Measurements from ENCODE around the gene SYT3. TPM values are rescaled to one million over a fixed set of nuclear protein-coding genes. Genes with fewer than 3 reads are reported as not detected.

The SYT3 gene
- total RNA-seq, 1 experiment from 2014 or later = 0.18 TPM

- CTCF ChIA-PET = no interaction called here
- intact Hi-C loops (cut with micrococcal nuclease) = no loop called here
These were observed 9.0 kb upstream of the SYT3 start for GRCh38 chr19:50648659-50649058.

GRCh38 chr19:50647879-50648615, 8.4 kb upstream of the SYT3 start:
- no peaks in the 10 kb centered on the region for H3K4me1 ChIP-seq (ENCODE audit: insufficient read depth, low read length)
- H3K27me3 ChIP-seq (ENCODE audit: low read length) = peaks cover 31% of the 10 kb centered on the region; the same call in 1 of the 2 replicates
- no peak for DNase-seq
- ATAC-seq = no peak
- no peak overlapping the region for H3K9ac ChIP-seq (ENCODE audit: low read length)
- no peaks in the 10 kb centered on the region for H3F3A ChIP-seq (ENCODE audit: low read length, unreplicated experiment)
- no peaks in the 10 kb centered on the region for H4K20me1 ChIP-seq (ENCODE audit: low read length)
- no peaks in the 10 kb centered on the region for H3K9me3 ChIP-seq (ENCODE audit: low read length)
- no peak overlapping the region for H3K4me3 ChIP-seq (ENCODE audit: low read length)
- intact Hi-C loops (cut with micrococcal nuclease) = no loop called here
- BruUV-seq (replicated peaks) = no TSS peak
- POLR2A ChIA-PET (ENCODE audit: unreplicated experiment) = no interaction called here
- H2AFZ ChIP-seq (ENCODE audit: low read length) = no peak overlapping the region
- no peaks in the 10 kb centered on the region for H3K36me3 ChIP-seq (ENCODE audit: low read depth, low read length)
- CTCF ChIA-PET = no interaction called here
- H3K79me2 ChIP-seq (ENCODE audit: low read length) = no peaks in the 10 kb centered on the region
- no peak overlapping the region for H3K4me2 ChIP-seq (ENCODE audit: low read length)
- no peak for TF ChIP-seq CTCF (conservative IDR thresholded peaks at IDR 0.05; ENCODE audit: low read depth, low read length)
- H3K27ac ChIP-seq (ENCODE audit: low read length) = no peak overlapping the region
- H3K9me2 ChIP-seq (replicated peaks; ENCODE audit: low read length) = no peaks in the 10 kb centered on the region

More at GRCh38 chr19:50648659-50649058, 9.0 kb upstream of the SYT3 start:
- Histone ChIP-seq H4K20me1 (ENCODE audit: low read length) (no peaks in the 10 kb centered on the region), H2AFZ (ENCODE audit: low read length) (no peak overlapping the region), H3K79me2 (ENCODE audit: low read length) (no peaks in the 10 kb centered on the region), H3K9me2 (replicated peaks; ENCODE audit: low read length) (no peaks in the 10 kb centered on the region), H3K4me3 (ENCODE audit: low read length) (no peak overlapping the region), H3K4me1 (ENCODE audit: insufficient read depth, low read length) (no peaks in the 10 kb centered on the region), H3K27ac (ENCODE audit: low read length) (no peak overlapping the region), H3K27me3 (ENCODE audit: low read length) (peaks cover 32% of the 10 kb centered on the region; the same call in 1 of the 2 replicates), H3K9ac (ENCODE audit: low read length) (no peak overlapping the region), H3K4me2 (ENCODE audit: low read length) (no peak overlapping the region), H3K36me3 (ENCODE audit: low read depth, low read length) (no peaks in the 10 kb centered on the region), H3K9me3 (ENCODE audit: low read length) (no peaks in the 10 kb centered on the region), H3F3A (ENCODE audit: low read length, unreplicated experiment) (no peaks in the 10 kb centered on the region)
- POLR2A ChIA-PET (ENCODE audit: unreplicated experiment) = no interaction called here
- DNase-seq = no peak
- no TSS peak for BruUV-seq (replicated peaks)
- ATAC-seq = no peak
- TF ChIP-seq CTCF (conservative IDR thresholded peaks at IDR 0.05; ENCODE audit: low read depth, low read length) = no peak
- TF ChIP-seq EZH2 (IDR thresholded peaks at IDR 0.05; ENCODE audit: low read length, unreplicated experiment) = no peak
- TF ChIP-seq EZH2phosphoT487 (IDR thresholded peaks at IDR 0.05; ENCODE audit: borderline replicate concordance, low read length) = no peak

GRCh38 chr19:50646074-50646807, 6.6 kb upstream of the SYT3 start:
- no TSS peak for BruUV-seq (replicated peaks)
- Histone ChIP-seq H4K20me1 (ENCODE audit: low read length) (no peaks in the 10 kb centered on the region), H3K9me2 (replicated peaks; ENCODE audit: low read length) (no peaks in the 10 kb centered on the region), H3K27me3 (ENCODE audit: low read length) (peaks cover 28% of the 10 kb centered on the region; the same call in 1 of the 2 replicates), H3K27ac (ENCODE audit: low read length) (no peak overlapping the region), H3K9me3 (ENCODE audit: low read length) (no peaks in the 10 kb centered on the region), H3K4me1 (ENCODE audit: insufficient read depth, low read length) (no peaks in the 10 kb centered on the region), H3K36me3 (ENCODE audit: low read depth, low read length) (no peaks in the 10 kb centered on the region), H3F3A (ENCODE audit: low read length, unreplicated experiment) (no peaks in the 10 kb centered on the region), H3K4me3 (ENCODE audit: low read length) (no peak overlapping the region), H2AFZ (ENCODE audit: low read length) (no peak overlapping the region), H3K4me2 (ENCODE audit: low read length) (no peak overlapping the region), H3K79me2 (ENCODE audit: low read length) (no peaks in the 10 kb centered on the region), H3K9ac (ENCODE audit: low read length) (no peak overlapping the region)
- TF ChIP-seq EZH2 (IDR thresholded peaks at IDR 0.05; ENCODE audit: low read length, unreplicated experiment) (no peak), EZH2phosphoT487 (IDR thresholded peaks at IDR 0.05; ENCODE audit: borderline replicate concordance, low read length) (no peak), CTCF (conservative IDR thresholded peaks at IDR 0.05; ENCODE audit: low read depth, low read length) (no peak)
- ChIA-PET CTCF (no interaction called here), POLR2A (ENCODE audit: unreplicated experiment) (no interaction called here)
- ATAC-seq = peak; percentile 74
- intact Hi-C loops (cut with micrococcal nuclease) = no loop called here
- peak; percentile 80 for DNase-seq
